Naive thymus-derived CD8-positive, alpha-beta T cell (primary cell): ENCODE data around the gene NDUFAF7. TPM values are rescaled to one million over a fixed set of nuclear protein-coding genes. Genes with fewer than 3 reads are reported as not detected.
A peak's percentile ranks its signal among the peaks of the same experiment; 100 is the strongest.
"Not testable (repeated sequence)": the region's sequence is repeated elsewhere in the genome, so short reads cannot be mapped to it uniquely, and the experiment has no call there.

ENCODE experiments used
- ATAC-seq, 2 donors: fragments of 150-1000 bp; cut with Tn5 transposase in 1 of 2; sonication (Bioruptor Pico), chemical (Tn5 transposase) in 1 of 2; 1 replicate in 1 of 2; 2 replicates in 1 of 2; pipeline ENCODE4 v1.10.0; 2021; ENCODE audit warnings: mild to moderate bottlenecking in 2 of 2, moderate library complexity in 2 of 2
- POLR2A ChIA-PET: fragments of 350-600 bp; sonication (Branson Sonifier 250); formaldehyde crosslinking; loops from one replicate; lab custom pipeline; 2021; ENCODE audit warnings: antibody characterized with exemption; lab: Charles Lee
- DNase-seq, 10 donors: peaks; one replicate each; pipeline versions ENCODE4 v3.0.0 to v3.0.0-alpha.2; 2020 to 2022
- H3K27ac Mint-ChIP-seq, 10 donors: one replicate each; pipeline ENCODE4 v1.8.0; 2020 to 2022; ENCODE audit warnings: mild to moderate bottlenecking in 10 of 10, mixed read lengths in 10 of 10, moderate library complexity in 4 of 10, inconsistent platforms in 1 of 10
- H3K27me3 Mint-ChIP-seq, 5 donors: one replicate each; pipeline ENCODE4 v1.8.0; 2021 to 2022; ENCODE audit warnings: mixed read lengths in 5 of 5
- H3K36me3 Mint-ChIP-seq, 3 donors: one replicate each; pipeline ENCODE4 v1.8.0; 2020 to 2022; ENCODE audit warnings: mixed read lengths in 3 of 3, mild to moderate bottlenecking in 2 of 3, inconsistent platforms in 1 of 3
- H3K4me1 Mint-ChIP-seq, 4 donors: one replicate each; pipeline ENCODE4 v1.8.0; 2021 to 2022; ENCODE audit warnings: mixed read lengths in 4 of 4
- H3K4me3 Mint-ChIP-seq, 10 donors: one replicate each; pipeline ENCODE4 v1.8.0; 2020 to 2022; ENCODE audit warnings: mild to moderate bottlenecking in 10 of 10, mixed read lengths in 10 of 10, moderate library complexity in 6 of 10, inconsistent platforms in 1 of 10
- H3K9me3 Mint-ChIP-seq, 9 donors: one replicate each; pipeline ENCODE4 v1.8.0; 2020 to 2022; ENCODE audit warnings: mixed read lengths in 9 of 9, mild to moderate bottlenecking in 3 of 9, inconsistent platforms in 1 of 9, moderate library complexity in 1 of 9
- polyA plus RNA-seq, 3 donors: library from polyadenylated mRNA; unstranded; fragments of 300-500 nt; fragmentation: Illumina TruSeq; gene quantifications; one replicate each; pipeline ENCODE4 v1.2.3, GENCODE V29; 2021
- total RNA-seq, 8 experiments: library from RNA in 2 of 8; stranded (reverse) in 2 of 8; gene quantifications; one replicate each; pipeline ENCODE4 v1.2.3 and lab custom pipeline; 2021 to 2026

NDUFAF7 gene
- total and polyA plus RNA-seq, 5 experiments from 2014 or later: 5.7 to 35.2 (median 9.5) TPM

DNA sequence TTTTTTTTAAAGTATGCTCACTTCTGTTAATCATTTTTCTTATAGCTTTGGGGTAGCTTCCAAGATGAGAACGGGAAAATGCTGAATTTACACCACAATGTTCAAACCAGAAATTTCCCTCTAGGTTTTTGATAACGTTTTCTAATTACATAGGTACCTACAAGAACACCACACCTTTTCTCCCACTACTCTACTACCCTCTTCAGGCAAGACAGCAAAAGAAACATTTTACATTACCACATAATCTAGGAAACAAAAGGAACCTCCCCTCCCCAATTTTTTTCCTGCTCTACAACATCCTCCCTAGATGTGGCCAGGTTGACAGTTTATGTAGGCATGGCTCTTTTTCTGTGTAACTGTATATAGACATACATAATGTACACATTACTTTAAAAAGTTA, 32.4 kb downstream of the NDUFAF7 start:
- peaks cover 0 to 63% (median 11%) of the 10 kb centered on the region in 3 donors for H3K36me3 Mint-ChIP-seq
- ATAC-seq (no peak), DNase-seq (no peak)
- no peaks in the 10 kb centered on the region for H3K9me3 Mint-ChIP-seq
- POLR2A ChIA-PET: no interaction called here
- no peaks in the 10 kb centered on the region for H3K27me3 Mint-ChIP-seq
- peaks cover 0 to 9% (median 7%) of the 10 kb centered on the region in 4 donors for H3K4me1 Mint-ChIP-seq
- H3K4me3 Mint-ChIP-seq: no peak overlapping the region
- peak overlapping the region in 5 of 10 donors; percentile 6 to 51 (median 32) for H3K27ac Mint-ChIP-seq

DNA sequence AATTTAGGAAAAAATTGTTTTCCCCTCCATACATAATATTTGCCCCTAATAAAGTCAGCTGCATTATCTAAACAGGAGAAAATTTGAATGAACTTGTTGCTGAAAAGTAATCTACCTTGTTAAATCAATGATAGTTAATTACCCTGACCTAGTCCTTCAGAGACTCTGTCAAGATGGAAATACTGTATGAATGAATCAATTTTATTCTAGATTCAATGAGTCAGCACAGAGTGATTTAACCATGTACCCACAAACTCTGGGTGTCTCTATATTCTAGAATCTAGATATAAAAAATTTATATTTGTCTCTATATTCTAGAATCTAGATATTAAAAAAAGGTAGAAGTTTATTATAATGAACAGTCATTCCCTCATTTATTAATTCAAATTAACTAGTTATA, 36.2 kb downstream of the NDUFAF7 start:
- no peaks in the 10 kb centered on the region for H3K27me3 Mint-ChIP-seq
- peaks cover 0 to 76% (median 9%) of the 10 kb centered on the region in 3 donors for H3K36me3 Mint-ChIP-seq
- peaks cover 0 to 9% (median 4%) of the 10 kb centered on the region in 4 donors for H3K4me1 Mint-ChIP-seq
- no peak for ATAC-seq
- peak overlapping the region in 1 of 10 donors; percentile 6 for H3K27ac Mint-ChIP-seq
- no peaks in the 10 kb centered on the region for H3K9me3 Mint-ChIP-seq
- H3K4me3 Mint-ChIP-seq: no peak overlapping the region
- POLR2A ChIA-PET: no interaction called here
- DNase-seq: no peak

DNA sequence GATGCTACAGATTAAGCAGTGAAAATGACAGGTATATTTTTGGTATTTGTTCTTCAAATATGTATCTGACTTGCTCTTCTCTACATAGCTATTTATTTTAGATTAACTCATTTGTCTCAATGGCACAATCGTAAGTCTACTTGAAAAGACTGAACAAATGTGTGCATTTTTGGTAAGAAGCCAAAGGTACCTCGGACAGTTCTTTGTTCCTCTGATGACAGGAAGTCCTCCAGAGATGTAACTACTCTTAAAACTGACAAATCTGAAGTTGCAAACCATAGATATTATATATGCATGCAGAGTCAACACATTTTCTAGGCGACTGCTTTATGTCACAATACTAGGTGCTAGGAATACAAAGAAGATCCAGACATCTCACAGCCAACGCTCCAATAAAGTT, 36.7 kb downstream of the NDUFAF7 start:
- POLR2A ChIA-PET: no interaction called here
- Mint-ChIP-seq H3K4me1 (peaks cover 0 to 9% (median 3%) of the 10 kb centered on the region in 4 donors), H3K27me3 (no peaks in the 10 kb centered on the region), H3K36me3 (peaks cover under 1 to 76% (median 9%) of the 10 kb centered on the region in 3 donors), H3K4me3 (no peak overlapping the region), H3K27ac (peak overlapping the region in 1 of 10 donors; percentile 41), H3K9me3 (no peaks in the 10 kb centered on the region)
- DNase-seq: no peak
- ATAC-seq: no peak

DNA sequence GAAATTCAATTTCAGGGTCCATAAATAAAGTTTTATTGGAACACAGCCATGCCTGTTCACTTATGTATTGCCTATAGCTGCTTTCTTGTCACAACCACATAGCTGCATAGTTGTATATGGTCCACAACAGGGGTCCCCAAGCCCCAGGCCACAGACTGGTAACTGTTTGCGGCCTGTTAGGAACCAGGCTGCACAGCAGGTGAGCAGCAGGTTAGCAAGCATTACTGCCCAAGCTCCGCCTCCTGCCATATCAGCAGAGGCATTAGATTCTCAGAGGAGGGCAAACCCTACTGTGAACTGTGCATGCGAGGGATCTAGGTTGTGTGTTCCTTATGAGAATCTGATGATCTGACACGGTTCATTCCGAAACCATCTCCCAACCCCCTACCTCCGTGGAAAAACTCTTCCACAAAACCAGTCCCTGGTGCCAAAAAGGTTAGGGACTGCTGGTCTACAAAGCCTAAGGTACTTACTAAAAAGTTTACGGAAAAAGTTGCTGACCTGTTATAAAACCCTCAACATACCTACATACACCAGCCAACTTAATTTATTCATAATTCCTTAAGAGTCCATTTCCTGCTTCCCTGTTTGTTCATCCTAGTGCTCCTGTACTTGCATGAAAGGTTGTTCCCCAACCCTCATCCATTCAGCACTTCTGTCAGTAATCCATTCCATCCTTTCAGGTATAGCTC, 40.1 kb downstream of the NDUFAF7 start:
- DNase-seq (no peak), ATAC-seq (no peak)
- Mint-ChIP-seq H3K27me3 (no peaks in the 10 kb centered on the region), H3K9me3 (no peaks in the 10 kb centered on the region), H3K4me3 (no peak overlapping the region), H3K27ac (peak overlapping the region in 2 of 10 donors; percentile 3 to 48), H3K4me1 (peaks cover 0 to 8% (median 3%) of the 10 kb centered on the region in 4 donors), H3K36me3 (peaks cover 5 to 76% (median 15%) of the 10 kb centered on the region in 3 donors)
- POLR2A ChIA-PET: no interaction called here

DNA sequence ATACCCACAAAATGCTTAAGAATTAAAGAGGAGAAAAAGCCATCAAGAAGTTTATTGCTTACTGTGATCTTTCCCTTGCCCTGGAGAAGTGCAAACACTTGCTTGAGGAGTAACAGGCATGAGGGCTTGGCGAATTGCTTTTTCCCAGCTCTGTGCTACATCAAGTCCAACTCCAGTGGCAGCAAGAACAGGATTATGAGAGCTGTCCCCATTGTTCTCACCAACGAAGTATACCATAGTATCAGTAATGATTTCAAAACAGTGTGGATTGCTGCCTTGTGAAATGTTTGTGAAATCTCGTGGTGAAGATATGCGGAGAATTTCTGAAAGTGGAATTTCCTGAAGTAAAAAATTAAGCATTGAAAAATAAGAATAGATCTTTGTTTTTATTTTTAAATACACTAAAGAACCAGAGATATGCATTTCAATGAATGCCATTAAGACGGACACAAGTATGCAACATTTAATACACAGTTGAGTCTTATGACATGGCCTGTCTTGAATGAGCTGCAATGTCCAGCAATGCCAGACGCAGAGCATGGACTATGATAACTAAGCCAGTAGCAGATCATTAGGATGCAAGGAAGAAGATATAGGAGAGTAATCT, 43.0 kb downstream of the NDUFAF7 start:
- Mint-ChIP-seq H3K9me3 (no peaks in the 10 kb centered on the region), H3K27me3 (no peaks in the 10 kb centered on the region), H3K4me3 (no peak overlapping the region), H3K36me3 (peaks cover 5 to 73% (median 6%) of the 10 kb centered on the region in 3 donors), H3K27ac (no peak overlapping the region), H3K4me1 (no peaks in the 10 kb centered on the region)
- POLR2A ChIA-PET: no interaction called here
- ATAC-seq: no peak
- no peak for DNase-seq

- Mint-ChIP-seq H3K27ac (no peak overlapping the region), H3K36me3 (peaks cover 5 to 70% (median 10%) of the 10 kb centered on the region in 3 donors), H3K4me1 (no peaks in the 10 kb centered on the region), H3K9me3 (no peaks in the 10 kb centered on the region), H3K27me3 (no peaks in the 10 kb centered on the region), H3K4me3 (no peak overlapping the region)
- DNase-seq: no peak
- POLR2A ChIA-PET: no interaction called here
- no peak for ATAC-seq
Observed at GRCh38 chr2:37276291-37276690, 44.8 kb downstream of the NDUFAF7 start.

DNA sequence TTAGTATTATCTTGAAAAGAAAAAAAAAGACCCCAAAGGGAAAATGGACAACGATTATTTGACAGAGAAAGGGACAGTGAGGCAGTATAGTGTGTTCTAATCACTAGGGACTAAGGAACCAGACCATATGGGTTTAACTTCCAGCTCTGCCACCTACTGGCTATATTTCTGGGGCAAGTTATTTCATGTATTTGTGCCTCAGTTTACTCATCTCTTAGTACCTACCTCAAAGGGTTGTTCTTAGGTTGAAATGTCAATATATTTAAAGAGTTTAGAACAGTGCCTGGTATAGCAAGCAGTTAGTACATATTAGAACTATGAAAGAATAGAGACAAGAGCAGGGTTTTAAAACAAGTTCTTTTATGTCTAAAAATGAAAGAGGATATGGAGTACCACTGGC, 50.5 kb downstream of the NDUFAF7 start:
- DNase-seq (no peak), ATAC-seq (no peak)
- H3K9me3 Mint-ChIP-seq: no peaks in the 10 kb centered on the region
- H3K27me3 Mint-ChIP-seq: no peaks in the 10 kb centered on the region
- H3K36me3 Mint-ChIP-seq: peaks cover 8 to 61% (median 13%) of the 10 kb centered on the region in 3 donors
- no peaks in the 10 kb centered on the region for H3K4me1 Mint-ChIP-seq
- no peak overlapping the region for H3K27ac Mint-ChIP-seq
- POLR2A ChIA-PET: no interaction called here
- H3K4me3 Mint-ChIP-seq: no peak overlapping the region

DNA sequence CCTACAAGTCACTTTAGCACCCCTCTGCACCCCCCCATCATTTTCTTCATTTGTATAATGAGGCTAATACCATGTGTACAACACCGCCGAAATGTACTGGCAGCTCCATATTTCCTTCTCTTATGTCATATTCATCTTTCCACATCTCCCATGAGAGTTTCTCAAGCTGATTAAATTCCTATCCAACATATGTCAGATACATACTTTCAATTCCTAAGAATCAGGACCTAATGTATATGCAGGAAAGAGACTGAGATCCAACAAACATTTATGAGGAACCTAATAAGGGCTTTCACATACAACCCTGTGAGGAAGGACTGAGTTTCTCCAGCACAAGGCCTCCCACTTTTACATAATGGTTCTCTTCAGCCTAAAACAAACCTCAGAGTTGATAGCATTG, 51.3 kb downstream of the NDUFAF7 start:
- Mint-ChIP-seq H3K27ac (peak overlapping the region in 1 of 10 donors; percentile 36), H3K9me3 (no peaks in the 10 kb centered on the region), H3K4me3 (no peak overlapping the region), H3K4me1 (peaks cover 0 to 2% (median 0%) of the 10 kb centered on the region in 4 donors), H3K36me3 (peaks cover 12 to 61% (median 18%) of the 10 kb centered on the region in 3 donors), H3K27me3 (no peaks in the 10 kb centered on the region)
- ATAC-seq (no peak), DNase-seq (no peak)
- POLR2A ChIA-PET: no interaction called here

DNA sequence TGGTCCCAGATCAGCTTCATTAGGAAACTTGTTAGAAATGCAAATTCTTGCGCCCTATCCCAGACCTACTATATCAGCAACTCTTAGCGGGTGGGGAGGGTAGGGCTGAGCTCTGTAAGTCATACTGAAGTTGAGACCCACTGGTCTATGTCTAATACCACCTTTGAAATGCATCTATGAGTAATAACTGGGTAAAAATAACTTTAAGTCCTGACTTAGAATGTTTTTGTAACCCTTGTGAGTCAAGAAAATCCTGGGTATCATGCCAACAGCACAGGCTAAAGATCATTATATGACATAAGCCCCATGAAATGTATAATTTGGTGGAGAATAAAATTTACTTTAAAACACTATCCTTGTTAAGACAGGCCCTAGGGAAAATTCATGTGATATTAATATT, 51.7 kb downstream of the NDUFAF7 start:
- Mint-ChIP-seq H3K36me3 (peaks cover 12 to 63% (median 18%) of the 10 kb centered on the region in 3 donors), H3K27me3 (no peaks in the 10 kb centered on the region), H3K9me3 (no peaks in the 10 kb centered on the region), H3K27ac (peak overlapping the region in 1 of 10 donors; percentile 36), H3K4me3 (no peak overlapping the region), H3K4me1 (peaks cover 0 to 2% (median 0%) of the 10 kb centered on the region in 4 donors)
- POLR2A ChIA-PET: interaction anchor here (0.7 kb wide), 1 partner anchor 33 kb away, joined by 5 read pairs; no protein-coding TSS in a partner anchor
- no peak for ATAC-seq
- DNase-seq: no peak

GRCh38 chr2:37284381-37284780, 52.9 kb downstream of the NDUFAF7 start:
- ATAC-seq: no peak
- POLR2A ChIA-PET: no interaction called here
- H3K27ac Mint-ChIP-seq: no peak overlapping the region
- no peak for DNase-seq
- H3K36me3 Mint-ChIP-seq: peaks cover 12 to 64% (median 18%) of the 10 kb centered on the region in 3 donors
- no peaks in the 10 kb centered on the region for H3K9me3 Mint-ChIP-seq
- peaks cover 0 to 2% (median 0%) of the 10 kb centered on the region in 4 donors for H3K4me1 Mint-ChIP-seq
- no peak overlapping the region for H3K4me3 Mint-ChIP-seq
- H3K27me3 Mint-ChIP-seq: no peaks in the 10 kb centered on the region

- peaks cover 0 to 6% (median under 1%) of the 10 kb centered on the region in 4 donors for H3K4me1 Mint-ChIP-seq
- H3K4me3 Mint-ChIP-seq: no peak overlapping the region
- no peak overlapping the region for H3K27ac Mint-ChIP-seq
- H3K36me3 Mint-ChIP-seq: peaks cover 4 to 68% (median 17%) of the 10 kb centered on the region in 3 donors
- no peaks in the 10 kb centered on the region for H3K27me3 Mint-ChIP-seq
- ATAC-seq (no peak), DNase-seq (no peak)
- POLR2A ChIA-PET: no interaction called here
- no peaks in the 10 kb centered on the region for H3K9me3 Mint-ChIP-seq
Observed at GRCh38 chr2:37287966-37288365, 56.5 kb downstream of the NDUFAF7 start.

DNA sequence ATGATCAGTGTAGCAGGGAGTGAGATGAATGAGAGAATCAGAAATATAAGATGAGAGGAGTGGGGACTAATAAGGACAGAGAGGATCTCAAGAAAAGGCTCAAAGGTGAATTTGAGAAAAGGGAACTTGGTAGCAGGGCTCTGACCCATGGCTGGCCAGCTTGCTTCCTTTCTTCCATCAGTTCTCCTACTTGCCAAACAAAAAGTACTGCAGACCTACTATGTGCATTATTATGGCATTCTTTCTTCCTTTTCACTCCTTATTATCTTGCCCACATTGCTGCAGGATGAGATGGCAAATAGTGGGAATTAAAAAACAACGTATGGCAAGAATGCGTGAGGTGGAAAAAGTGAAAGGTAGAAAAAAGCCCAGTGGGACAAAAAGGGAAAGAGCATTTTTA, 60.2 kb downstream of the NDUFAF7 start:
- Mint-ChIP-seq H3K9me3 (no peaks in the 10 kb centered on the region), H3K36me3 (peaks cover 4 to 53% (median 17%) of the 10 kb centered on the region in 3 donors), H3K27me3 (no peaks in the 10 kb centered on the region), H3K4me1 (peaks cover 0 to 14% (median 5%) of the 10 kb centered on the region in 4 donors), H3K27ac (peak overlapping the region in 2 of 10 donors; percentile 1 to 17), H3K4me3 (no peak overlapping the region)
- DNase-seq: no peak
- ATAC-seq: no peak
- POLR2A ChIA-PET: interaction anchor here (0.7 kb wide), 1 partner anchor 15 kb away, joined by 3 read pairs; no protein-coding TSS in a partner anchor

DNA sequence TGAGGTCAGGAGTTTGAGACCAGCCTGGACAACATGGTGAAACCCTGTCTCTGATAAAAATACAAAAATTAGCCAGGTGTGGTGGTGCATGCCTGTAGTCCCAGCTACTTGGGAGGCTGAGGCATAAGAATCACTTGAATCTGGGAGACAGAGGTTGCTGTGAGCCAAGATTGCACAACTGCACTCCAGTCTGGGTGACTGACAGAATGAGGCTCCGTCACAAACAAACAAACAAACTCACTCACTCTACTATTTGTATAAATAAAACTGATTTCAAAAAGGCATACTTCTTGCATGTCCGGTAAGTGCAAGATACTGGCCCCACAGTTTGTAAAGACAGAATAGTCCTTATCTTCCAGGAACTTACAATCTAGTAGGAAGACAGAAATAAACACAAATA, 63.4 kb downstream of the NDUFAF7 start:
- peaks cover 4 to 34% (median 17%) of the 10 kb centered on the region in 3 donors for H3K36me3 Mint-ChIP-seq
- H3K27ac Mint-ChIP-seq, DNase-seq, H3K9me3 Mint-ChIP-seq, H3K4me3 Mint-ChIP-seq, POLR2A ChIA-PET, H3K27me3 Mint-ChIP-seq, ATAC-seq: not testable (repeated sequence)
- peaks cover 8 to 25% (median 10%) of the 10 kb centered on the region in 4 donors for H3K4me1 Mint-ChIP-seq
